ENCODE data around the gene REELD1. TPM values are rescaled to one million over a fixed set of nuclear protein-coding genes. Genes with fewer than 3 reads are reported as not detected.

Gene REELD1
- total RNA-seq, 4 donors from 2014 or later, result 0.27 to 1.4 TPM; not detected in 2

DNA sequence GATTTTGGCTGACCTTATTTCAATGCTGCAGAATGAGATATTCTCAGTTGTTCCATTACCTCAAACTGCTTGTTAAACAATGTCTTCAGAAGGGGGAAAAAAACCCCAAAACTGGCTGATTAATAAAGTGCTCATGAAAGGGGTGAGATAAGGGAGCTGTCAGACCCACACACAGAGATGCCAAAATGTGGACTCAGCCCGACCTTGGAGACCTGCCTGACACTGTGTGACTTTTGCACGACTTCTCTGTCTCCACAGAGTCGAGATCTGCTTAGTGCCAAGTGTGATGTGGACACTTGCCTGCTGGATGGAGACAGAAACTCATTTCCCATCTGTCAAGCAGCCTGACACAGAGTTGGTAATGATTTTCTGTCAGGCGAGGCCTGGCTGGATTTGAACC is 31.5 kb downstream of the REELD1 start:
- in situ Hi-C loops (cut with MboI; ENCODE audit: low pct_ligation_motif_present in 1 of 4, low pct_unique_long_range_greater_than_20kb in 1 of 4, low sequenced_read_pairs in 3 of 4), result no loop called here
- no peaks in the 10 kb centered on the region for H3K36me3 ChIP-seq
- intact Hi-C loops (cut with DNase I; ENCODE audit: low total_unique reads), result no loop called here
- TF ChIP-seq CTCF (IDR thresholded peaks at IDR 0.05) (no peak), POLR2AphosphoS5 (IDR thresholded peaks at IDR 0.05) (no peak), POLR2A (IDR thresholded peaks at IDR 0.05) (no peak), EP300 (IDR thresholded peaks at IDR 0.05; ENCODE audit: low read depth) (no peak)
- no peak overlapping the region for H3K27ac ChIP-seq
- no peaks in the 10 kb centered on the region for H3K9me3 ChIP-seq
- no peak for DNase-seq
- no peak overlapping the region for H3K4me3 ChIP-seq
- H3K27me3 ChIP-seq, result no peaks in the 10 kb centered on the region
- peaks cover 6 to 42% (median 20%) of the 10 kb centered on the region in 4 donors for H3K4me1 ChIP-seq
- 65% methylated on average over 4 of the region's 4 CpGs; no CpG with 5 or more reads in 1 of the 2 donors for WGBS, 2 donors (ENCODE audit: low coverage in 1 of 2)

- Histone ChIP-seq H3K9me3 (no peaks in the 10 kb centered on the region), H3K4me3 (no peak overlapping the region), H3K27ac (no peak overlapping the region), H3K36me3 (no peaks in the 10 kb centered on the region), H3K27me3 (no peaks in the 10 kb centered on the region), H3K4me1 (peaks cover 6 to 37% (median 16%) of the 10 kb centered on the region in 4 donors)
- 86 to 94% methylated on average over 6 of the region's 6 CpGs for WGBS, 2 donors (ENCODE audit: low coverage in 1 of 2)
- TF ChIP-seq POLR2A (IDR thresholded peaks at IDR 0.05), result no peak
- no peak for TF ChIP-seq CTCF (IDR thresholded peaks at IDR 0.05)
- TF ChIP-seq POLR2AphosphoS5 (IDR thresholded peaks at IDR 0.05), result no peak
- TF ChIP-seq EP300 (IDR thresholded peaks at IDR 0.05; ENCODE audit: low read depth), result no peak
- in situ Hi-C loops (cut with MboI; ENCODE audit: low pct_ligation_motif_present in 1 of 4, low pct_unique_long_range_greater_than_20kb in 1 of 4, low sequenced_read_pairs in 3 of 4) (no loop called here), intact Hi-C loops (cut with DNase I; ENCODE audit: low total_unique reads) (no loop called here)
- no peak for DNase-seq
These were observed 32.0 kb downstream of the REELD1 start for GRCh38 chr4:146246381-146246780.

- H3K4me3 ChIP-seq, result no peak overlapping the region
- DNase-seq, result no peak
- no peaks in the 10 kb centered on the region for H3K27me3 ChIP-seq
- peaks cover 0 to 29% (median 7%) of the 10 kb centered on the region in 4 donors for H3K4me1 ChIP-seq
- in situ Hi-C loops (cut with MboI; ENCODE audit: low pct_ligation_motif_present in 1 of 4, low pct_unique_long_range_greater_than_20kb in 1 of 4, low sequenced_read_pairs in 3 of 4), result no loop called here
- no peaks in the 10 kb centered on the region for H3K36me3 ChIP-seq
- WGBS, 2 donors (ENCODE audit: low coverage in 1 of 2), result 42 to 66% methylated on average over 2 of the region's 2 CpGs
- TF ChIP-seq POLR2A (IDR thresholded peaks at IDR 0.05) (no peak), EP300 (IDR thresholded peaks at IDR 0.05; ENCODE audit: low read depth) (no peak), POLR2AphosphoS5 (IDR thresholded peaks at IDR 0.05) (no peak), CTCF (IDR thresholded peaks at IDR 0.05) (no peak)
- intact Hi-C loops (cut with DNase I; ENCODE audit: low total_unique reads), result no loop called here
- H3K9me3 ChIP-seq, result no peaks in the 10 kb centered on the region
- H3K27ac ChIP-seq, result no peak overlapping the region
These were observed 33.0 kb downstream of the REELD1 start for GRCh38 chr4:146247356-146247755.

GRCh38 chr4:146252969-146253611 is 38.8 kb downstream of the REELD1 start:
- intact Hi-C loops (cut with DNase I; ENCODE audit: low total_unique reads), result no loop called here
- H3K27ac ChIP-seq, result no peak overlapping the region
- WGBS, 2 donors (ENCODE audit: low coverage in 1 of 2), result 50 to 55% methylated on average over 5 of the region's 5 CpGs
- in situ Hi-C loops (cut with MboI; ENCODE audit: low pct_ligation_motif_present in 1 of 4, low pct_unique_long_range_greater_than_20kb in 1 of 4, low sequenced_read_pairs in 3 of 4), result no loop called here
- no peak overlapping the region for H3K4me3 ChIP-seq
- no peaks in the 10 kb centered on the region for H3K27me3 ChIP-seq
- TF ChIP-seq CTCF (IDR thresholded peaks at IDR 0.05) (no peak), POLR2A (IDR thresholded peaks at IDR 0.05) (no peak), EP300 (IDR thresholded peaks at IDR 0.05; ENCODE audit: low read depth) (no peak), POLR2AphosphoS5 (IDR thresholded peaks at IDR 0.05) (no peak)
- no peaks in the 10 kb centered on the region for H3K36me3 ChIP-seq
- H3K4me1 ChIP-seq, result peaks cover 0 to 16% (median 0%) of the 10 kb centered on the region in 4 donors
- no peak for DNase-seq
- no peaks in the 10 kb centered on the region for H3K9me3 ChIP-seq
